ENCODE results near the gene GIPC3. TPM values are rescaled to one million over a fixed set of nuclear protein-coding genes. Genes with fewer than 3 reads are reported as not detected.

The GIPC3 gene, protein sequence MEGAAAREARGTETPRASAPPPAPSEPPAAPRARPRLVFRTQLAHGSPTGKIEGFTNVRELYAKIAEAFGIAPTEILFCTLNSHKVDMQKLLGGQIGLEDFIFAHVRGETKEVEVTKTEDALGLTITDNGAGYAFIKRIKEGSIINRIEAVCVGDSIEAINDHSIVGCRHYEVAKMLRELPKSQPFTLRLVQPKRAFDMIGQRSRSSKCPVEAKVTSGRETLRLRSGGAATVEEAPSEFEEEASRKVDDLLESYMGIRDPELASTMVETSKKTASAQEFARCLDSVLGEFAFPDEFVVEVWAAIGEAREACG
- 0.08 TPM in 1 of 2 replicates, not detected in the other for total RNA-seq (ENCODE audit: low replicate concordance)

DNA sequence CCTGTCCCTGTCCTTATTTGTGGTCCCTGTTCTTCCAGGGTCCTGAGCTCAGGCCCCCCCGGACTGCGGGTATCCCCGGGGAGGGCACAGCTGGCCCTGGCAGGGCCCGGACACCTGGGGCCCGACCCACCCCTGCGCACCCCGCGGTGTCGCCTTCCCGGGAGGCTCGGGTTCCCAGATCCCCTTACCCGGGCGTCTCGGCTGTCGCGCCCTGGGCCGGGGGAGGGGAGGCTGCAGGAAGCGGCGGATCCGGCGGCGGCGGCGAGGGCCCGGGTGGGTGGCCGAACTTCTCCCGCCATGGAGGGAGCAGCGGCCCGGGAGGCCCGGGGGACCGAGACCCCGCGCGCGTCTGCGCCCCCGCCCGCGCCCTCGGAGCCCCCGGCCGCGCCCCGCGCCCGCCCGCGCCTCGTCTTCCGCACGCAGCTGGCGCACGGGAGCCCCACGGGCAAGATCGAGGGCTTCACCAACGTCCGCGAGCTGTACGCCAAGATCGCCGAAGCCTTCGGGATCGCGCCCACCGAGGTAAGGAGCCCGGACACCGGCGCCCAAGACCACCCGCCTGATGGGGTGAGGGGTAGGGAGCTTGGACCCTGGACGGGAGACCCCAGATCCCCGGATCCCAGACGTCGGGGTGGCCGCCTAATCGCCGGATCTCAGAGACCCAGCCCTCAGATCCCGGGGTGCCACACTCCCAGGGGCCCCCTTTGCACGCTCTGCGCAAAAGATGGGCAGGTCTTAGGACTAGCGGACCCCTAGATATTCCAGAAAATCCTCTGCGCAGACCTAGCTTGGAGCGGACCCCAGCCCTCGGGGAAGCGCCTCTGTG is at the start of gene GIPC3:
Gene GIPC3, plus strand, starts transcription at position 178 of the 826 bp plus-strand sequence. Its CDS starts 120 bp downstream, at position 298.

DNA sequence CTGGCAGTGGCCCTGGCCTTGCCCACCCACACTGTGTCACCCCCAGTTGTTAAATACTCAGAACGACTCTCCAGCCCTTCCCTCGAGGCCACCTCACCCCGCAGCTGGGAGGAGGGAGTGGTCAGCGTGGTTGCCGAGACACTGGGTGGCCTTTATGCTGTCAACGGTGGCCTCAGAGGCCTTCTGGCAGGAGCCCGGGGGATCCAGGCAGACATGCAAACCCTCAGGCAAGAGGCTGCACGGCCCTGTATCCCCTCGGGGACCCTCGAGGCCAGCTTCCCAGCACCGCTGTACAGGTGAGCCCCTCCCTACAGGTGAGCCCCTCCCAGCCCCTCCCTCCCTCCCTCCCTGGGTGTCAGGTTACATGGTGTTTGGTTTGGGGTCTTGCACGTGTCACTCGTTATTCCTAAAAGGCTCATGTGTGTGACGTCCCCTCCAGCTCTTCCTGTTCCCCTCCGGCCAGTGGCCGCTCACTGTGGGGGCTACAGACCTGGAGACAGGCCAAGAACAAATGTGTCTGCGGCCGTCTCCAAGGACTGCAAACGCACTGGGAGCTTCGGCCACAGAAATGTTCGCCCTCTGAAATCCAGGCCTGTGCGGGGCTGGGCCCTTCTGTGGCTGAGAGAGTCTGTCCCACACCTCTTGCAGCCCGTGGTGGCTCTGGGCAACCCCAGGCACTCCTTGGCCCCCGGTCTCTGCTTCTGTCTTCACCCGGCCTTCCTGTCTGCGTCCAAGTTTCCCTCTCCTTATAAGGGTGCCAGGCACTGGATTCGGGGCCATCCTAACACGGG is 46.1 kb upstream of the GIPC3 start, which contains the start of gene TEKTIP1:
Gene TEKTIP1, plus strand, starts transcription at position 210 of the 791 bp plus-strand sequence. Its CDS starts 4 bp downstream, at position 214.

DNA sequence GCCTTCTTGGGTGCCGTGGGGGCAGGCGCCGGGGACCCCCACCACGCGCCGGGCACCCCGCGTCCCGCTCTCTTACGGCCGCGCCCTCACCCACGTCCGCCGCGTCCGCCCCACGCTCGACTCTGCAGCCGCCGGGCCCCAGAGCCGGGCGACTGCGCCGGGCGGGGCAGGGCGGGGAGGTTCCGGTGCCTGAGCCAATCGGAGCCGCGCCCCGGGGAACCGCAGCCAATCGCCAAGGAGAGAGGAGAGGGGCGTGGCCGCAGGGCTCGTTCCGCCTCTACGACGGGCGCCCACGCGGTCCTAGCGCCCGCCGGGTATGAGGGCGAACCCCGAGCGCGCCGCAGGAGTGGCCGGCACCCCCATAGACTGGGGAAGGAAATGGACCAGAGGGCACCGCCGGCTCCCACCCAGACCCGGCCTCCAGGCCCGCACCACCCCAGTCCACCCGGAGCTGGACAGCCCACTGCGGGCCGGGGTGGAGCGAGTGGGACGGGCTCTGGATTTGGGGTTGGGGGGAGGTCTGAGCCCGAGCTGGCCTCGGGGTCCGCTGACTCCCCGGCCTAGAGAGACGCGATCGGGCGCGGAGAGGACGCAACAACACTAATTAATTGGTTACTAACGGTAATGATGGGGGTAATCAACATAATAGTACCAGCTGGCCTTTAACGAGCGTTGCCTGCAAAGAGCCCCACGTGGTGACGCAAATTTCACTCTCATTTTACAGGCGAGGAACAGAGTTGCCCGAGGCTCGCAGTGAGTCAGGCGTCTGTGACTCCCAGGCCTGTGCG is 27.6 kb upstream of the GIPC3 start, which contains the start of gene MFSD12:
Gene MFSD12, minus strand, starts transcription at position 126 of the 788 bp plus-strand sequence. CDS start 183 bp downstream, outside the sequence.

DNA sequence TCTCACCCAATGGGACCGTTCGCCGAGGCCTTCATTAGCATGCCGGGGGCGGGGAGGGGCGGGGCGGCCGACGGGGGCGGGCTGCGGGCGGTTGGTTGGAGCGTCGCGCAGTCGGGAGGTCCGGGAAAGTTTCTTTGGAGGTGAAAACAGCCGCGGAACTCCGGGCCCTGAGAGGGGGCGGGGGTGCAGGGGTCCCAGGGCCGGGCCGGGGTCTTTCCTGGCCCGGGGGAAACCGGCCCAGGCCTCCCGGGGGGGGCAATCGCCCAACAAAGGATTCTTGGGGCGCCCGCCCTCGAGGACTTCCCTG is 12.5 kb upstream of the GIPC3 start, which contains the start of gene HMG20B:
Gene HMG20B, plus strand, starts transcription at position 90 of the 307 bp plus-strand sequence. CDS start 366 bp downstream, outside the sequence.

DNA sequence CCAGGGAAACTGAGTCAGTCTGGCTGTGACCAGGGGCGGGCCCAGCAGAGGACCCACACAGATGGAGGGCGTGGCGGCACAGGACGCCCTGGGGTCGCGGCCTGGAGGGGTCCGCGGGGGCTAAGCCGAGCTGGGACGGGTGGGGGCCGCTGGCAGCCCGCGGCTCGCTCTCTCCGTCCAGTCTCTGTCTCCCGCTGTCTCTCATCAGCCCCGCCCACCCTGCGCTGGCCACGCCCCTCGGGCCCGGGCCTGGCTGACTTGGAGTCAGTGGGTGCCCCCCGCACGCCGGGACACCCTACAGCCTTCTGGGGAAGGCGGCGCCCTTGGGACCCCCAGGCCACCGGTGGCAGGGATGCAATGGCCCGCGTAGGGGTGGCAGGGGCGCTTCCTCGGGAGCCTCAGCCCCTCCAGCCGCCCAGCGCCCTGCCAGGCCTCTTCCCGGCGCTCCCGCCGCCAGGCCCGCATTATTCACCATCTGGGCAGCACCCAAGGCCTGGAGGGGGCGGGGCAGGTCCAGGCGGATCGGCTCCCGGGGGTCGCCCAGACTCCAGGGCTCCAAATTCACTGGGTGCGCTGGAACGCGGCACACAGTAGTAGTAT is 21.5 kb downstream of the GIPC3 start, which contains the start of gene TBXA2R:
Gene TBXA2R, minus strand, starts transcription at position 186 of the 600 bp plus-strand sequence. CDS start 6,241 bp downstream, outside the sequence.

DNA sequence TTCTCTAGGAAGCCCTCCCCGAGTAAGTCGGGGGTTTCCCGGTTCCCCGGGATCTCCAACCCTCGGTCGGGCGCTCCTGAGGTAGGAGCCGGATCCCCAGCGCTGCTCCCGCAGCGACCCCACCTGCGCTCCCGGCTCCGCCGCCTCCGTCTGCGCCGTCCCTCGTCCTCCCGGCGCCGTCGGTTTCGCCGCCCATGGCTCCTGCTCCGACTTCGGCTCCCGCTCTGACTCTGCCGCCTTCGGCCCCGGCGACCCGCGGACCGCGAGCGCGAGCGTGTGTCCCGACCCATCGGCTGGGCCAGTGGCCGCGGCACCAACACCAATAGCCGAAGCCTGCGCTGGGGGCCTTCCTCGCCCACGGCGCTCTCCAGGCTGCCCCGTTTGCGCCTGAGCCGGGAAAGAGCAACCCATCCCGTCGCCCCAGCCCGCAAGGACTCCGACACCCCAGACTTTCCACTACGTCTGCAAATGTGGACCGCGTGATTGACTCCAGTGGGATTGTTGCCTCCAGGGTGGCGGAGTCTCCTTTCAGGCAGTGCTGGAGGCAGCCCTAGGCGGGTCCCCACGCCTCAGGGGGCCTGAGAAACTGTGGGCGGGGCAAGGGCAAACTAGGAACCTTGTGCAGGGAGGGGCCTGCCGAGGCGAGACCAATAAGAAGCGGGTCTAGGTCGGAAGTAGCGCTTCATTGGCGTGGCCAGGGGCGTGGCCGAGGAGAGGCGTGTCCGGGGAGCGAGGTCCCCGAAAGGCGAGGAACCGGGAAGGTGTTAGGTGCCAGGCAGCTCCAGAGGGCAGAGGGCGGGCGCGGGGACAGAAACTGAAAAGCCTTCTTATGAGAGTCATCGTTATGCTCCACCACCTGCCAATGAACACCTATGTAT is 41.4 kb downstream of the GIPC3 start, which contains the start of gene CACTIN:
Gene CACTIN, minus strand, starts transcription at position 318 of the 878 bp plus-strand sequence. Its CDS starts 28 bp downstream, at position 290.

Other genes with a start within 250 kb of the GIPC3 start
- 26.5 and 56.4 TPM in 2 replicates for gene NFIC, start 218.9 kb upstream of the GIPC3 start, total RNA-seq (ENCODE audit: low replicate concordance)
- not detected in 2 replicates for gene SMIM24, start 105.0 kb upstream of the GIPC3 start, total RNA-seq (ENCODE audit: low replicate concordance)
- gene SMIM44, start 102.0 kb upstream of the GIPC3 start, total RNA-seq (ENCODE audit: low replicate concordance), result not detected in 2 replicates
- 6.0 and 14.1 TPM in 2 replicates for gene DOHH, start 84.8 kb upstream of the GIPC3 start, total RNA-seq (ENCODE audit: low replicate concordance)
- 32.2 and 35.6 TPM in 2 replicates for gene FZR1, start 79.2 kb upstream of the GIPC3 start, total RNA-seq (ENCODE audit: low replicate concordance)
- not detected in 2 replicates for gene TEKTIP1, start 46.3 kb upstream of the GIPC3 start, total RNA-seq (ENCODE audit: low replicate concordance)
- 64.7 and 87.5 TPM in 2 replicates for gene MFSD12, start 27.9 kb upstream of the GIPC3 start, total RNA-seq (ENCODE audit: low replicate concordance)
- 39.9 and 73.1 TPM in 2 replicates for gene HMG20B, start 12.5 kb upstream of the GIPC3 start, total RNA-seq (ENCODE audit: low replicate concordance)
- 1.4 and 1.5 TPM in 2 replicates for gene TBXA2R, start 21.4 kb downstream of the GIPC3 start, total RNA-seq (ENCODE audit: low replicate concordance)
- gene CACTIN, start 41.3 kb downstream of the GIPC3 start, total RNA-seq (ENCODE audit: low replicate concordance), result 23.2 and 40.0 TPM in 2 replicates
- gene PIP5K1C, start 115.0 kb downstream of the GIPC3 start, total RNA-seq (ENCODE audit: low replicate concordance), result 15.4 and 18.4 TPM in 2 replicates
- gene TJP3, start 122.9 kb downstream of the GIPC3 start, total RNA-seq (ENCODE audit: low replicate concordance), result not detected in 2 replicates
- 9.4 and 14.6 TPM in 2 replicates for gene APBA3, start 176.2 kb downstream of the GIPC3 start, total RNA-seq (ENCODE audit: low replicate concordance)
- 11.2 and 41.4 TPM in 2 replicates for gene MRPL54, start 177.2 kb downstream of the GIPC3 start, total RNA-seq (ENCODE audit: low replicate concordance)
- gene RAX2, start 186.8 kb downstream of the GIPC3 start, total RNA-seq (ENCODE audit: low replicate concordance), result not detected in 2 replicates
- 0.70 TPM in 1 of 2 replicates, not detected in the other for gene MATK, start 200.9 kb downstream of the GIPC3 start, total RNA-seq (ENCODE audit: low replicate concordance)